HL-60/S4 treated with phorbol 12-myristate 13-acetate at 8.2 ng/mL for 4 days and 3 days (cell line): ENCODE results near the gene KCNMB2.
"Not testable (repeated sequence)": the region's sequence is repeated elsewhere in the genome, so short reads cannot be mapped to it uniquely, and the experiment has no call there.

Source experiments
- in situ Hi-C: fragments of 300-500 bp; cut with MboI; formaldehyde crosslinking; loops from 2 replicates; pipeline ENCODE4 v1.15.0; 2022; ENCODE audit warnings: low sequenced_read_pairs

Gene KCNMB2

GRCh38 chr3:178536211-178537079, at the start of gene KCNMB2:
TSS of gene KCNMB2 (plus strand) at chr3:178536436.
- in situ Hi-C loops: no loop called here

GRCh38 chr3:178486903-178487302, 49.3 kb upstream of the KCNMB2 start:
- in situ Hi-C loops: no loop called here

GRCh38 chr3:178487752-178488151, 48.5 kb upstream of the KCNMB2 start:
- in situ Hi-C loops: no loop called here

GRCh38 chr3:178491751-178492150, 44.5 kb upstream of the KCNMB2 start:
- in situ Hi-C loops: no loop called here

- in situ Hi-C loops: no loop called here
These were observed 43.7 kb upstream of the KCNMB2 start for GRCh38 chr3:178492491-178492890.

GRCh38 chr3:178494386-178494785, 41.9 kb upstream of the KCNMB2 start:
- in situ Hi-C loops: no loop called here

GRCh38 chr3:178496911-178497310, 39.3 kb upstream of the KCNMB2 start:
- in situ Hi-C loops: no loop called here

GRCh38 chr3:178498871-178499270, 37.4 kb upstream of the KCNMB2 start:
- in situ Hi-C loops: no loop called here

- in situ Hi-C loops: no loop called here
These were observed 35.6 kb upstream of the KCNMB2 start for GRCh38 chr3:178500631-178501030.

GRCh38 chr3:178504128-178504527, 32.1 kb upstream of the KCNMB2 start:
- in situ Hi-C loops: no loop called here

- in situ Hi-C loops: no loop called here
These were observed 30.4 kb upstream of the KCNMB2 start for GRCh38 chr3:178505832-178506231.

- in situ Hi-C loops: no loop called here
These were observed 28.5 kb upstream of the KCNMB2 start for GRCh38 chr3:178507507-178508442.

- in situ Hi-C loops: no loop called here
These were observed 27.8 kb upstream of the KCNMB2 start for GRCh38 chr3:178508443-178508825.

- in situ Hi-C loops: no loop called here
These were observed 25.7 kb upstream of the KCNMB2 start for GRCh38 chr3:178510496-178510895.

GRCh38 chr3:178512647-178513046, 23.6 kb upstream of the KCNMB2 start:
- in situ Hi-C loops: no loop called here

- in situ Hi-C loops: no loop called here
These were observed 22.5 kb upstream of the KCNMB2 start for GRCh38 chr3:178513546-178514380.

- in situ Hi-C loops: no loop called here
These were observed 21.8 kb upstream of the KCNMB2 start for GRCh38 chr3:178514401-178514800.

- in situ Hi-C loops: not testable (repeated sequence)
These were observed 21.0 kb upstream of the KCNMB2 start for GRCh38 chr3:178515076-178515744.

- in situ Hi-C loops: no loop called here
These were observed 18.4 kb upstream of the KCNMB2 start for GRCh38 chr3:178517665-178518334.
